ENCODE data around the gene KLHL41. TPM values are rescaled to one million over a fixed set of nuclear protein-coding genes. Genes with fewer than 3 reads are reported as not detected.
"Not testable (repeated sequence)": the region's sequence is repeated elsewhere in the genome, so short reads cannot be mapped to it uniquely, and the experiment has no call there.

The KLHL41 gene
- total RNA-seq, 4 donors from 2014 or later: 0.90 to 2.3 (median 1.7) TPM

DNA sequence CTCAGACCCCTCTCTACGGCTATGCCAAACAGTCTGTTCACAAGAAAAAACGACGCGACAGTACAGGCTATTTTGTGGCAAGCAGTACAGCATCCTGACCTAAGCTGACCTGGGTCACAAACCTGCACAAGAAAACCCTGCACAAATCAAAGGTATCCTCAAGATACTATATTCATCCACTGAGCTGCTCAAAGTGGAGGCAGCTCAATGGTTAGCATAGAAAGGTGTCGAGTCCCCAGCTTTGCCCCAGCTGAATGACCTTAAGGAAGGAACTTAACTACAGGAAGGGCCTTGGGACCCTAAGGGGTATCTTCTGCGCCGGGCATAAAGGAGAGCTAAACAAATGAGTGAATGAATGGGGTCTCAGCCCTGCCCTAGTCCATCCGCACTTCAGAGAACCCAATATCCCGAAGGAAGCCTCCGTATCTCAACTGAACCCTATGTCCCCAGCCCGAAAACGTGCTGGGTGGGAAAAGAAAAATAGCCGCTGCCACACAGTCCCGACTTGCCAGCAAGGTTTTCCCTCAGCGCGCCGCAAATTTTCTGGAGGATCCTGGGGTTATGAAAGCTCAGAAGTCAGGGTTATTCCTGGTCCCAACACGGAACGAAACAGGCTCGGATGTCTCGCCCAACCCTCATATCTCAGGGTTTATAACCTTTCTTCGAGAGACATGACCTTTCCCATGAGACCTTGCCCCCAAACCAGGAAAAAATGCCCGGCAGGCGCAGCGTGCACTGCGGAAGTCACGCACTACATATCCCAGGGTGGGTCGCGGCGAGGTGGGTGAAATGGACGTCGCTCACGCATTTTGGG is 63.9 kb downstream of the KLHL41 start, which contains the start of gene FASTKD1:
FASTKD1 (minus strand) TSS at position 706 of the 814 bp plus-strand sequence. CDS start 1,836 bp downstream, outside the sequence.
- Histone ChIP-seq H3K4me1 (peaks cover 0 to 18% (median 6%) of the 10 kb centered on the region in 4 donors), H3K4me3 (peak within 1 kb of the TSS; percentile 48 to 64 (median 57)), H3K27me3 (no peaks in the 10 kb centered on the region), H3K36me3 (no peaks in the 10 kb centered on the region), H3K9me3 (no peaks in the 10 kb centered on the region), H3K27ac (peak within 1 kb of the TSS; percentile 46 to 63 (median 60))
- peak; percentile 64 to 79 for DNase-seq (ENCODE audit: low spot score in 2 of 2)
- WGBS, 2 donors: 1 to 2% methylated on average over 33 of the region's 33 CpGs
- TF ChIP-seq POLR2A (IDR thresholded peaks at IDR 0.05) (peak in 1 of 2 donors; percentile 37), EP300 (IDR thresholded peaks at IDR 0.05) (peak; percentile 60 to 90)
- TF ChIP-seq, protein P1, sequence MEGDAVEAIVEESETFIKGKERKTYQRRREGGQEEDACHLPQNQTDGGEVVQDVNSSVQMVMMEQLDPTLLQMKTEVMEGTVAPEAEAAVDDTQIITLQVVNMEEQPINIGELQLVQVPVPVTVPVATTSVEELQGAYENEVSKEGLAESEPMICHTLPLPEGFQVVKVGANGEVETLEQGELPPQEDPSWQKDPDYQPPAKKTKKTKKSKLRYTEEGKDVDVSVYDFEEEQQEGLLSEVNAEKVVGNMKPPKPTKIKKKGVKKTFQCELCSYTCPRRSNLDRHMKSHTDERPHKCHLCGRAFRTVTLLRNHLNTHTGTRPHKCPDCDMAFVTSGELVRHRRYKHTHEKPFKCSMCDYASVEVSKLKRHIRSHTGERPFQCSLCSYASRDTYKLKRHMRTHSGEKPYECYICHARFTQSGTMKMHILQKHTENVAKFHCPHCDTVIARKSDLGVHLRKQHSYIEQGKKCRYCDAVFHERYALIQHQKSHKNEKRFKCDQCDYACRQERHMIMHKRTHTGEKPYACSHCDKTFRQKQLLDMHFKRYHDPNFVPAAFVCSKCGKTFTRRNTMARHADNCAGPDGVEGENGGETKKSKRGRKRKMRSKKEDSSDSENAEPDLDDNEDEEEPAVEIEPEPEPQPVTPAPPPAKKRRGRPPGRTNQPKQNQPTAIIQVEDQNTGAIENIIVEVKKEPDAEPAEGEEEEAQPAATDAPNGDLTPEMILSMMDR (IDR thresholded peaks at IDR 0.05): no peak

DNA sequence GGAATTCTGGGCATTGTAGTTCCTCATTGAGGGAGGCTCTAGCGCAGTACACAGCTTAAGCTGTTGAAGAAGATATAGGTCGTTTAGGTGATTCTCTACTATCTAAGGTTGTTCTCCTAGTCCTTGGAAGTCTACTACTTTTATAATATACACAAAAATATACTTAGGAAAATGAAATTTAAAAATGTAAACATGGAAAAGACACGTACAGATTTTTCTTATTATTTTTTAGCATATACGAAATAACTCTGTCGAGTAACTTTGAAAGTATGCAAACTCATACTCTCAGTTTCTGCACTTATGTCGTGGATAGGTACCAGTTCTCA is 64.4 kb downstream of the KLHL41 start:
- Histone ChIP-seq H3K4me3 (peak overlapping the region; percentile 48 to 64 (median 57)), H3K36me3 (no peaks in the 10 kb centered on the region), H3K4me1 (peaks cover 0 to 18% (median 6%) of the 10 kb centered on the region in 4 donors), H3K27me3 (no peaks in the 10 kb centered on the region), H3K27ac (peak overlapping the region in 3 of 4 donors; percentile 46 to 63 (median 56)), H3K9me3 (no peaks in the 10 kb centered on the region)
- WGBS, 2 donors: 34 to 35% methylated on average over 6 of the region's 6 CpGs
- TF ChIP-seq, protein P1 (IDR thresholded peaks at IDR 0.05): no peak
- TF ChIP-seq EP300 (IDR thresholded peaks at IDR 0.05) (no peak), POLR2A (IDR thresholded peaks at IDR 0.05) (no peak)
- no peak for DNase-seq (ENCODE audit: low spot score in 2 of 2)

DNA sequence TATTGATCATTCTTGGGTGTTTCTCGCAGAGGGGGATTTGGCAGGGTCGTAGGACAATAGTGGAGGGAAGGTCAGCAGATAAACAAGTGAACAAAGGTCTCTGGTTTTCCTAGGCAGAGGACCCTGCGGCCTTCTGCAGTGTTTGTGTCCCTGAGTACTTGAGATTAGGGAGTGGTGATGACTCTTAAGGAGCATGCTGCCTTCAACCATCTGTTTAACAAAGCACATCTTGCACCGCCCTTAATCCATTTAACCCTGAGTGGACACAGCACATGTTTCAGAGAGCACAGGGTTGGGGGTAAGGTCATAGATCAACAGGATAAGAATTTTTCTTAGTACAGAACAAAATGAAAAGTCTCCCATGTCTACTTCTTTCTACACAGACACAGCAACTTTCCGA is 65.0 kb downstream of the KLHL41 start:
- H3K36me3 ChIP-seq; DNase-seq (ENCODE audit: low spot score in 2 of 2); H3K9me3 ChIP-seq; H3K4me3 ChIP-seq; H3K27me3 ChIP-seq; H3K27ac ChIP-seq: not testable (repeated sequence)
- WGBS, 2 donors: 87 to 93% methylated on average over 5 of the region's 5 CpGs
- peaks cover 0 to 18% (median 6%) of the 10 kb centered on the region in 4 donors for H3K4me1 ChIP-seq

DNA sequence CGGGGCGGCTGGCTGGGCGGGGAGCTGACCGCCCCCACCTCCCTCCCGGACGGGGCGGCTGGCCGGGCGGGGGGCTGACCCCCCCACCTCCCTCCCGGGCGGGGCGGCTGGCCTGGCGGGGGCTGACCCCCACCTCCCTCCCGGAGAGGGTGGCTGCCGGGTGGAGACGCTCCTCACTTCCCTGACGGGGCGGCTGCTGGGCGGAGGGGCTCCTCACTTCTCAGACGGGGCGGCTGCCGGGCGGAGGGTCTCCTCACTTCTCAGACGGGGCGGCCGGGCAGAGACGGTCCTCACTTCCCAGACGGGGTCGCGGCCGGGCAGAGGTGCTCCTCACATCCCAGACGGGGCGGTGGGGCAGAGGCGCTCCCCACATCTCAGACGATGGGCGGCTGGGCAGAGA is 65.8 kb downstream of the KLHL41 start:
- H3K4me3 ChIP-seq; H3K36me3 ChIP-seq; DNase-seq (ENCODE audit: low spot score in 2 of 2); H3K9me3 ChIP-seq; H3K27me3 ChIP-seq; H3K27ac ChIP-seq: not testable (repeated sequence)
- 95% methylated on average over 13 of the region's 36 CpGs; no CpG with 5 or more reads in 1 of the 2 donors for WGBS, 2 donors
- H3K4me1 ChIP-seq: peaks cover 0 to 18% (median 6%) of the 10 kb centered on the region in 4 donors

Other genes with a start within 250 kb of the KLHL41 start
- not detected for gene LRP2, start 147.2 kb upstream of the KLHL41 start, total RNA-seq
- gene BBS5, start 30.2 kb upstream of the KLHL41 start, total RNA-seq: 10 to 100 TPM; 14.4 to 21.6 (median 18.8) TPM
- 10 to 100 TPM in 2 of 4 donors, 1 to 10 TPM in 2; 6.7 to 12.6 (median 9.3) TPM for gene FASTKD1, start 64.2 kb downstream of the KLHL41 start, total RNA-seq
- gene PPIG, start 74.6 kb downstream of the KLHL41 start, total RNA-seq: 10 to 100 TPM; 26.1 to 53.8 (median 37.1) TPM
- gene CFAP210, start 184.7 kb downstream of the KLHL41 start, total RNA-seq: under 1 TPM in 2 of 4 donors, not detected in 2; 0.60 to 0.87 TPM
- 10 to 100 TPM in 1 of 4 donors, 1 to 10 TPM in 3; 7.1 to 17.3 (median 7.6) TPM for gene PHOSPHO2, start 184.8 kb downstream of the KLHL41 start, total RNA-seq
- gene KLHL23, start 224.1 kb downstream of the KLHL41 start, total RNA-seq: 10 to 100 TPM in 1 of 4 donors, 1 to 10 TPM in 3; 3.9 to 17.2 (median 7.8) TPM